ENCODE data around the gene KLHL3. TPM values are rescaled to one million over a fixed set of nuclear protein-coding genes. Genes with fewer than 3 reads are reported as not detected.

The KLHL3 gene
- polyA plus RNA-seq, 1 of the 3 experiments (the other 2 are of a cell fraction) = 3.8 TPM

DNA sequence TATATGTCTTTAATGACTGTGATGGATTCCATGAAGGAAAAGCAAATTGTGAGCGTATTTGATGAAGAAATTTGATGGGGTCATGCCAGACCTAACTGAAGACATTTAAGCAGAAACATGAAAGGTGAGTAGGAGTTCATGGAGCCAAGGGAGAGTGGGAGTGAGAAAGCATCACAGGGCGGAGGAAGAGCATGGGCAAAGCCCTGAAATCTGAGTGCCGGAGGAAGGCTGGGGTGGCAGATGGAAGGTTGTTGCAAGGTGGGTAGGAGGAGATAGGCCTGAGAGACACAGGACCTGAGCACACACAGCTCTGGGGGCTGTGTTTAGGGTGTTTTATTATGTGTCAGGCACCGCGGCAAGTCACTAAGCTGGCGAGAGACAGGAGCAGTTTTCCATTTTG is 136.4 kb downstream of the KLHL3 start:
- peaks cover 22% of the 10 kb centered on the region for H3K27me3 ChIP-seq (ENCODE audit: insufficient read depth)
- no peaks in the 10 kb centered on the region for H4K20me1 ChIP-seq (ENCODE audit: insufficient read depth)
- TF ChIP-seq TCF12 (IDR thresholded peaks at IDR 0.05) (no peak), CTCF (IDR thresholded peaks at IDR 0.05) (no peak), GABPA (IDR thresholded peaks at IDR 0.05; ENCODE audit: low read depth) (no peak), FOXJ3 (CRISPR knock-in tag; IDR thresholded peaks at IDR 0.05) (no peak), MAX (IDR thresholded peaks at IDR 0.05; ENCODE audit: low read depth) (no peak)
- DNase-seq = no peak
- H3K36me3 ChIP-seq (replicated peaks in 1 of 2; ENCODE audit: control insufficient read depth in 1 of 2, insufficient read depth in 2 of 2, low read length in 1 of 2) = no peaks in the 10 kb centered on the region
- no peak overlapping the region for H2AFZ ChIP-seq (ENCODE audit: low read depth)
- no peak overlapping the region for H3K4me2 ChIP-seq
- no peak overlapping the region for H3K9ac ChIP-seq
- no peak overlapping the region for H3K4me3 ChIP-seq (ENCODE audit: low read depth in 2 of 2, low read length in 1 of 2)
- peaks cover 0 to 41% of the 10 kb centered on the region in 2 experiments; a peak in 2 of 4 replicates for H3K4me1 ChIP-seq (ENCODE audit: control insufficient read depth in 1 of 2, insufficient read depth in 2 of 2, low read depth in 1 of 2, low read length in 1 of 2)
- no peaks in the 10 kb centered on the region for H3F3A ChIP-seq (replicated peaks; ENCODE audit: insufficient read depth)
- H3K79me2 ChIP-seq (ENCODE audit: insufficient read depth) = no peaks in the 10 kb centered on the region
- no peak overlapping the region for H3K27ac ChIP-seq (ENCODE audit: low read depth in 2 of 2, low read length in 1 of 2)
- no peaks in the 10 kb centered on the region for H3K9me2 ChIP-seq
- no peaks in the 10 kb centered on the region for H3K9me3 ChIP-seq
- CTCF ChIA-PET = interaction anchor here (0.8 to 2.4 kb wide), 5 partner anchors 16 to 279 kb away, joined by 3 to 10 read pairs (median 5); no protein-coding TSS in a partner anchor
- POLR2A ChIA-PET = no interaction called here
- 73% methylated on average over 6 of the region's 6 CpGs for WGBS (ENCODE audit: low lambda C conversion rate)

GRCh38 chr5:137598399-137598798 is 137.5 kb downstream of the KLHL3 start:
- CTCF ChIA-PET = interaction anchor here (1.3 to 2.2 kb wide), 2 partner anchors 18 to 31 kb away, joined by 3 to 7 read pairs; no protein-coding TSS in a partner anchor
- no peak for TF ChIP-seq RXRA (IDR thresholded peaks at IDR 0.05; ENCODE audit: borderline replicate concordance, low read depth)
- no peak for TF ChIP-seq MXI1 (IDR thresholded peaks at IDR 0.05; ENCODE audit: low read depth, low read length)

GRCh38 chr5:137596941-137597340 is 138.9 kb downstream of the KLHL3 start:
- Histone ChIP-seq H3F3A (replicated peaks; ENCODE audit: insufficient read depth) (no peaks in the 10 kb centered on the region), H2AFZ (ENCODE audit: low read depth) (no peak overlapping the region), H3K9me3 (no peaks in the 10 kb centered on the region), H4K20me1 (ENCODE audit: insufficient read depth) (no peaks in the 10 kb centered on the region), H3K9ac (no peak overlapping the region), H3K27me3 (ENCODE audit: insufficient read depth) (peaks cover 17% of the 10 kb centered on the region; the same call in 1 of the 2 replicates), H3K27ac (ENCODE audit: low read depth in 2 of 2, low read length in 1 of 2) (no peak overlapping the region), H3K79me2 (ENCODE audit: insufficient read depth) (no peaks in the 10 kb centered on the region), H3K9me2 (no peaks in the 10 kb centered on the region), H3K4me3 (ENCODE audit: low read depth in 2 of 2, low read length in 1 of 2) (no peak overlapping the region), H3K36me3 (replicated peaks in 1 of 2; ENCODE audit: control insufficient read depth in 1 of 2, insufficient read depth in 2 of 2, low read length in 1 of 2) (no peaks in the 10 kb centered on the region), H3K4me1 (ENCODE audit: control insufficient read depth in 1 of 2, insufficient read depth in 2 of 2, low read depth in 1 of 2, low read length in 1 of 2) (peaks cover 0 to 29% of the 10 kb centered on the region in 2 experiments; a peak in 2 of 4 replicates), H3K4me2 (no peak overlapping the region)
- CTCF ChIA-PET = interaction anchor here (0.8 to 1.8 kb wide), 4 partner anchors 8 to 277 kb away, joined by 3 to 5 read pairs (median 4); no protein-coding TSS in a partner anchor
- no peak for DNase-seq
- POLR2A ChIA-PET = no interaction called here
- WGBS (ENCODE audit: low lambda C conversion rate) = 59% methylated on average over 3 of the region's 3 CpGs
- TF ChIP-seq NFIC (IDR thresholded peaks at IDR 0.05; ENCODE audit: borderline replicate concordance) (no peak), MEF2A (IDR thresholded peaks at IDR 0.05; ENCODE audit: borderline replicate concordance, low read depth) (no peak), RXRA (IDR thresholded peaks at IDR 0.05; ENCODE audit: borderline replicate concordance, low read depth) (no peak), RFX5 (IDR thresholded peaks at IDR 0.05; ENCODE audit: low read length) (no peak), NRF1 (IDR thresholded peaks at IDR 0.05; ENCODE audit: low read depth, low read length) (no peak), SMC3 (IDR thresholded peaks at IDR 0.05; ENCODE audit: low read depth, low read length) (no peak), FOXJ3 (CRISPR knock-in tag; IDR thresholded peaks at IDR 0.05) (no peak), FOXM1 (IDR thresholded peaks at IDR 0.05; ENCODE audit: low read depth) (no peak), SIN3A (IDR thresholded peaks at IDR 0.05; ENCODE audit: borderline replicate concordance, low read depth, low read length) (no peak), CTCF (IDR thresholded peaks at IDR 0.05) (no peak), TCF12 (IDR thresholded peaks at IDR 0.05) (no peak)
- TF ChIP-seq, protein P1, sequence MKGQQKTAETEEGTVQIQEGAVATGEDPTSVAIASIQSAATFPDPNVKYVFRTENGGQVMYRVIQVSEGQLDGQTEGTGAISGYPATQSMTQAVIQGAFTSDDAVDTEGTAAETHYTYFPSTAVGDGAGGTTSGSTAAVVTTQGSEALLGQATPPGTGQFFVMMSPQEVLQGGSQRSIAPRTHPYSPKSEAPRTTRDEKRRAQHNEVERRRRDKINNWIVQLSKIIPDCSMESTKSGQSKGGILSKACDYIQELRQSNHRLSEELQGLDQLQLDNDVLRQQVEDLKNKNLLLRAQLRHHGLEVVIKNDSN (IDR thresholded peaks at IDR 0.05; ENCODE audit: borderline replicate concordance, low read depth) = no peak

More at GRCh38 chr5:137598399-137598798, 137.5 kb downstream of the KLHL3 start:
- 41% methylated on average over 4 of the region's 6 CpGs for WGBS (ENCODE audit: low lambda C conversion rate)
- H3K9me3 ChIP-seq = no peaks in the 10 kb centered on the region
- H3F3A ChIP-seq (replicated peaks; ENCODE audit: insufficient read depth) = no peaks in the 10 kb centered on the region
- POLR2A ChIA-PET = interaction anchor here (0.8 kb wide), 1 partner anchor 156 kb away, joined by 4 read pairs; the partner anchor contains the start of gene HNRNPA0
- no peak overlapping the region for H3K4me3 ChIP-seq (ENCODE audit: low read depth in 2 of 2, low read length in 1 of 2)
- H4K20me1 ChIP-seq (ENCODE audit: insufficient read depth) = no peaks in the 10 kb centered on the region
- no peaks in the 10 kb centered on the region for H3K9me2 ChIP-seq
- peaks cover 0 to 36% of the 10 kb centered on the region in 2 experiments; a peak in 2 of 4 replicates for H3K4me1 ChIP-seq (ENCODE audit: control insufficient read depth in 1 of 2, insufficient read depth in 2 of 2, low read depth in 1 of 2, low read length in 1 of 2)
- no peak overlapping the region for H2AFZ ChIP-seq (ENCODE audit: low read depth)
- H3K79me2 ChIP-seq (ENCODE audit: insufficient read depth) = no peaks in the 10 kb centered on the region
- DNase-seq = no peak
- H3K4me2 ChIP-seq = no peak overlapping the region
- no peaks in the 10 kb centered on the region for H3K36me3 ChIP-seq (replicated peaks in 1 of 2; ENCODE audit: control insufficient read depth in 1 of 2, insufficient read depth in 2 of 2, low read length in 1 of 2)
- no peak overlapping the region for H3K9ac ChIP-seq
- no peak overlapping the region for H3K27ac ChIP-seq (ENCODE audit: low read depth in 2 of 2, low read length in 1 of 2)
- H3K27me3 ChIP-seq (ENCODE audit: insufficient read depth) = peaks cover 19% of the 10 kb centered on the region; the same call in 1 of the 2 replicates
